ENCODE measurements around the gene VPREB3.

VPREB3 gene, protein sequence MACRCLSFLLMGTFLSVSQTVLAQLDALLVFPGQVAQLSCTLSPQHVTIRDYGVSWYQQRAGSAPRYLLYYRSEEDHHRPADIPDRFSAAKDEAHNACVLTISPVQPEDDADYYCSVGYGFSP

DNA sequence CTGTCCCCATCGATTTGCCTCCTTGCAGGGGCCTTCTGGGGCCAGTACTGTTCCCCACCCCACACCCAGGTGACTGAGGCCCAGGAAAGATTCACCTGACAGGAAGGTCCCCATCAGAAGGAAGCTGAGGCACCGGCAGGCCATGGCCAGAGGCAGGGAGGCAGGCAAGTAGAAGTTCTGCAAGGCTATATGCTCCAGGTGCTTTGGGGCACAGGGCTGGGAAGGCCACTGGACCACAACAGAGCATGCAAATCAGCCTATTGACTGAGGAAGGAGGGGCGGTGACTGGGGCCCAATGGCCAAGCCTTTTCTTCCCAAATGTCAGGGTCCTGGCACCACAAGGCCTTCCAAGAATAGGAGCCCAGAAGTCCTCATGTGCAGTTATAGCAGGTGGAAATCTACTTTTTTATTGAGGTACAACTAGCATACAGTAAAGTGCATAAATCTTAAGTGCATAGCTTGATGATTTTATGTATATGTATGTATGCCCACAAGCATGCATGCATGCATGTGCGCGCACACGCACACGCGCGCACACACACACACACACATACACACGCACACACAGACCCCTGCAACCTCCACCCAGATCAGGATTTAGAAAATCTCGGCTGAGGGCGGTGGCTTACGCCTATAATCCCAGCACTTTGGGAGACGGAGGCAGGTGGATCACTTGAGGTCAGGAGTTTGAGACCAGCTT lies at the start of gene VPREB3:
VPREB3 (minus strand) TSS at position 206 of the 700 bp plus-strand sequence; CDS start at position 144, 62 bp downstream.
- DNase-seq = no peak

DNA sequence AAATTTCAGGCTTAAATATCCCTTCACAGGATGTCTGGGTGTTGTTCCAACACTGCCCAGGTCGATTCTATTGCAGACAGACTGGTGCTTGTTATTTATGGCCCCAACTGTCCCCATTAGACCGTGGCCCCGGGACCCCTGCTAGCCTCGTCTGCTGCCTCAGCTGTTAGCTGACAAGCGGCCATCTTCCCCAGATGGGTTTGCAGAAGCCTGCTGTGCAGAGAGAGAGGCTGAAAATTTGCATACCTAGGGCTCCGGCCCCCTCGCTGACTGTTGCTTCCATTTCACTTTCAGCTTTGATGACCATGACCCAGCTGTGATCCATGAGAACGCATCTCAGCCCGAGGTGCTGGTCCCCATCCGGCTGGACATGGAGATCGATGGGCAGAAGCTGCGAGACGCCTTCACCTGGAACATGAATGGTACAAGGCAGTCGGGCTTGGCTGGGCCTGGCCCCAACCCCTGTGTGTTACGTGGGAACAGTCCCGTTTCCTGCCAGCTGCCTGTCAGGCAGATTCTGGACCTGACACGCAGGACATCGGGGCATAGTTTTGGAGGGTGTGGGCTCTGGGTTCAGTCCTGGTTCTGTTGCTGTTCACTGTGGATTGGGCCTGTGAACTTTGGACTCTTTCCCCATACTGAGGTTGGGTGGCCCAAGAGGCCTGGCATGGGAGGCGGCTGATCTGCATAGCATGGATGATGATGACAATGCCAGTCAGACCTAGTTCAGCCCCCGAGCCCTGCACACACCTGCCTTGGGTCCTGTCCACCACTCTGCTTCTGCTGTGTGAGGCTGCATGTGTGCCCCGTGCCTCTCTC lies 49.0 kb upstream of the VPREB3 start:
- DNase-seq = no peak

- DNase-seq = no peak
These were observed 47.7 kb upstream of the VPREB3 start for GRCh38 chr22:23801886-23802377.

GRCh38 chr22:23801238-23801821 lies 47.1 kb upstream of the VPREB3 start:
- no peak for DNase-seq

DNA sequence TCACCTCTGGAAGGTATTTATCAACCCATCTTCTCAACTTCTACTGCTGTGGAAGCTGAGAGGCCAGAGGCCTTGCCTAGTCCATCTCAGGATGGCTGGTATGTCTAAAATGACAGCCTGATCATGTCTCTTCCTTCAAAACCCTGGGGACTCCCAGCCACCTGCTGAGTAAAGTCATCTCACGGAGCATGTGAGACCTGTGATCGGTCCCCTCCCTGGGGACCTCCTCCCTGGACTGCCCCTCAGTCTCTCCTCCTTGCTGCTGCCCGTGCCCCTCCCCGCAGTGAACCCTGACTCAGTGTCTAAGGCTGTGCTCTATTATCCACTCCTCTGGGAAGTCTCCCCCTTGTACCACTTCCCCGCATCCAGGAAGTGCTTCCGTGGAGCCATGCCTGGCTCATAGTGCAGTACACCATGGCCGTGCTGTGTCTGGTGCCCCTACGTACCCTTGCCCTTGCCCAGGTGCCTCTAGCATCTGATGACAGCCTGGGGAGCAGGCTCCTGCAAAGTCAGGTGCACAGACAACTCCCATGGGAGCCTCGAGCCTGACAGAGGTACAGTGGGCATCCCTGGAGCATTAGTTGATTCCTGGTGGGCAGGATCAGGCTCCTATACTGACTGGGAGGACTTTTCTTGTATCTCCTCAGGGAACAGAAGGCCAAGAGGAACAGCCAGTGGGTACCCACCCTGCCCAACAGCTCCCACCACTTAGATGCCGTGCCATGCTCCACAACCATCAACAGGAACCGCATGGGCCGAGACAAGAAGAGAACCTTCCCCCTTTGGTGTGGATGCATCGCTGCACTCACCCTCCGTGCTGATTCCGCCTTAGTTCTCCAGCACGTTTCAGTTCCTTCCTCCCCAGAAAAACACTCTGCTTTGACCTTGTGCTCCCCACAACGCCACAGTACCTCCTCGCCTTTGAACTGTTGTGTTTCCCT lies 46.3 kb upstream of the VPREB3 start:
- DNase-seq = no peak

DNA sequence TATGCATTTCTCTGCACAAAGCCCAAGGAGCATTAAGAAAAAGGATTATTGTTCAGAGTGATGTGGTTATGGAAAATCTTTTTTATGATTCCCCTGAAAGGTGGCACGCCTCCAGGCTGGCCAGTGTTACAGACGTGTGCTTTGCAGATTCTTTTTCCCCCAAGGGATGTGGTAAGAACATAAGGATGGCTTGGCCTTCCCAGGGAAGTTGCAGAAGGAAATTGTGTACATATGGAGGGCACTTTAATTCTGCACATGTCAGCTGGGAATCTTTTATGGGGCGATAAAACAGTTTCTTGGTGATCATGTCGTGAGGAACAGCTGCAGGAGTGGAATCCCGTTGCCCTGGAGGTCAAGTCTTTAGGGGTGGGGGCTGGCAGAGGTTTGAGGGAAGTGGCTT lies 42.2 kb upstream of the VPREB3 start:
- no peak for DNase-seq

DNA sequence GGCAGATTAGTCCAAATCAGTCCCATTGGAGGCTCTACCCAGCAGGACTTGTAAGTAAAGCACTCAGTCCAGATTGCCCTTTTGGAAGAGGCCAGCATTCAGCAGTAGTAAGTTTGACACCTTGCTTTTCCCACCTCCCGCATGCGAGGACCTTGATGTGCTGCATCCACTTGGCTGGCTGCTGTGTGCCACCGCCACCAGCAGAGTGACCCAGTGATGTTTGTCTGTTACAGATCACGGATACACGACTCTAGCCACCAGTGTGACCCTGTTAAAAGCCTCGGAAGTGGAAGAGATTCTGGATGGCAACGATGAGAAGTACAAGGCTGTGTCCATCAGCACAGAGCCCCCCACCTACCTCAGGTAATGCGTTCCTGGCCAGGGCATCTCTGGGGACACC lies 39.1 kb upstream of the VPREB3 start:
- DNase-seq = no peak

DNA sequence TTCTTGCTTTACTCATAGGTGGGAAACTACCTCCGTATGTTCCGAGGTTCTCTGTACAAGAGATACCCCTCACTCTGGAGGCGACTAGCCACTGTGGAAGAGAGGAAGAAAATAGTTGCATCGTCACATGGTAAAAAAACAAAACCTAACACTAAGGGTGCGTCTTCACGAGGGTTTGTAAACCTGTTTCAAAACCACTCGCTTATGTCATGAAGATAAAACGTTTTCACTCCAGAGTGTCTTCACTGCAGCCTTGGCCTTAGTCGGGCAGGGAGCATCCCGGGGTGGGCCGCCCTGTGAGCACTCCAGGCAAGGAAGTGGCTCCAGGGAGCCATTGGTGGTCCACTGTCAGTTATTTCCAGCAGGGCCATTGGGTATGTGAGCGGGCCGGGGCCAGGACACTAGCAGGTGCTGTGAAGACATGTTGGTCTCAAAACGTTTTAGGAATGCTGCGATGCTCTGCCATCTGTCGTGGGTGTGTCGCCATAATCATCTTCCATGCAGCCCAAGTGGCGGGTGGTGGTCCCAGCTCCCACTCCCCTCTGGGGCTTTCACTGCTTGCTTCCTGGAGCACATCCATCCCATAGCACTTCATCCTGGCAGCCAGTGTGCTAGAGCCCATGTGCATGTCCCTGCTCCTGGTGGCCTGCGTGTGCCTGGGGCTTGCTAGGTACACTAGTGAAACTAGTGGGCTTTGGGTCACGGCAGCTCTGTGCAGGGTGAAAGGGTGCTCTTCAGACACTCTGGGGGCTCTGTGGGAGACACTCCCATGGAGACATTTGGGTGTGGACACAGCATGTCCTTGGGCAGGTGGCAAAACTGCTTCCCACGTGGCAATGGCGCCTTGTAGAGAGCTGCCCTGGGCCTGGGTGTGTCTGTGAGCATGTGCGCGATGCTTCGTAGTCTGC lies 37.8 kb upstream of the VPREB3 start:
- no peak for DNase-seq

DNA sequence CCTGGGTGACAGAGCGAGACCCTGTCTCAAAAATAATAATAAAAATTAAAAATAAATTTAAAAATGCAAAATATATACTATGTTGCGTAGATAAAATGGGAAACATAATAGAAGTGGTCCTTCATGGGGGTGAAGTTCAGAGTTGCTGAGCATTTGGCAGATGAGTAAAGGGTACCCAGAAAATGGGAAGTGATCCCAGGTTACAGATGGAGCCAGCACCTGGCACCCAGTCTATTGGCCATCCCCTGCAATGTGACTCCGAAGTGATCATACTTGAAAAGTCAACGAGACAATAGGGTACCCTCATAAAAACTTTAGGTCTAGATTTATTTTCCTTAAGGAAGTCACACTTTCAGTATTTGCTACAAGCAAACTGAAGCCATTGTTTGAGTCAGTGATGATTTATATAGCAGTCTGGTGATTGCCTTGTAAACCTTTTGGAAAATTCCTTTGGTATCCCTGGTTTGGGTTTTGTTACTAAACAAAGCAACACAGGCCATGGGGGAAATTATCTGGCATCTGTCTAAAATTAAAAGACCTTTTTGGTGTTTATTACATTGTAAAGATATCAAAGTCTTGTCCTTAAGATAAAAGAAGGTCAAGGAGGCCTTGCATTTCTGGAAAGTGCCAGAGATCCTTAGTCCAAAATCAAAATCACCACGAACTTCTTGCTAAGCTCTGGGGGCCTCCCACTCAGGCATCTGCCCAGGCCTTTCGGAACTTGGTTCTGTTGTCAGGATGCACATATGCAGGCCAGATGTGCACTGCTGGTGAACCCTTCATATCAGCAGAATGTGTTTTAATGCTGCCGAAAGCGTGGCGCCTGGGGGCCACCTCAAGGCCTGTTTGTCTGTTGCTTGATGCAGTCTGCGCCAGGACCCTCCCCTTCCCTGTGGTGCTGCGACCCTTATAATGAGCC lies 36.9 kb upstream of the VPREB3 start:
- no peak for DNase-seq

GRCh38 chr22:23789638-23790037 lies 35.4 kb upstream of the VPREB3 start:
- no peak for DNase-seq

DNA sequence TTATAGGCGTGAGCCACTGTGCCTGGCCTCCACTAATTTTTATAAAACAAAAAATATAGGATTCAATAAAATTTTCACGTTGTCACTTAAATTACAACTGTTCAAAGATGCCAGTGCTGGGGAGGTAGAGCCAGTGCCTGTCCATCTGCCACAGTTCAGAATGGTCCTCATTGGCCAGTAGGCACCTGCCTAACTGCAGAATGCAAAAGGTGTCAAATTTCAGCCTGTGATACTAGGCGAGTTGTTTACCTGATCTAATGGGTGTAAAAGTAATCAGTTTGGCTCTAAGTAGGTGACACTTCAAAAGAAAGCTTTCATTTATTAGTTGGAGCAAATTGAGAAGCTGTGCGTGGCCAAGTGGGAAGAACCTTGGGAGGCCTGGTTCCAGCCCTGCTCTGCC lies 34.9 kb upstream of the VPREB3 start:
- no peak for DNase-seq

DNA sequence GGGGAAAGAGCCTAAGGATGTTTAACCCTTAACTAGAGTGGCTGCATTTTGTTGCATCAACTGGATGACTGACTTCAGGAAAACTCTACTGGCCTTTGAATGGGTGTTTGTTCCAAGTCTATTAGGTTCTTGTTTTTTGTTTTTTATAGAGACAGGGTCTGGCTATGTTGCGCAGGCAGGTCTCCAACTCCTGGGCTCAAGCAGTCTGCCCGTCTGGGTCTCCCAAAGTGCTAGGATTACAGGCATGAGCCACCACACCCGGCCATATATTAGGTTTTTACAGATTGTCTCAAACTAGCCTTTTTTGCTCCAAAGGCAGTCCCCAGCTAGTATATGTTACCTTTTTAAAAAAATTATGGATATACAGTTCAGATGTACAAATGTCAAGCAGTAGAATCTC lies 33.7 kb upstream of the VPREB3 start:
- DNase-seq = no peak

DNA sequence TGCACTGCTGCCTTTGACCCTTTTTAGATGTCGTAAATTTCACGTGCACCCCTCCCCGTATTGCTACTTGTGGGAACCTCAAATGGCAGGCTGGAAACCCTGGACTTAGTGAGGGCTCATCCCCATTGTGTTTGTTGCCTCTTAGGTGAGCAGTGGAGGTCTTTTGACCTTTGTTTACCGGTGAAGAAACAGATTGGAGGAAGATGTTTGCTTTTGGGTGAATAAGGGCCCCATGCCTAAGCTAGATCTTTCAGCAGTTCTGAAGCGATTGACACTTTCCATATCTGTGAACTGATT lies 33.3 kb upstream of the VPREB3 start:
- no peak for DNase-seq

- DNase-seq = peak; percentile 81
These were observed 32.8 kb upstream of the VPREB3 start, which contains the start of gene SMARCB1 for GRCh38 chr22:23786752-23787599. Gene SMARCB1, plus strand, starts transcription at chr22:23786966. Its CDS starts 204 bp downstream, at chr22:23787170.

- DNase-seq = no peak
These were observed 32.1 kb upstream of the VPREB3 start for GRCh38 chr22:23786261-23786710.

DNA sequence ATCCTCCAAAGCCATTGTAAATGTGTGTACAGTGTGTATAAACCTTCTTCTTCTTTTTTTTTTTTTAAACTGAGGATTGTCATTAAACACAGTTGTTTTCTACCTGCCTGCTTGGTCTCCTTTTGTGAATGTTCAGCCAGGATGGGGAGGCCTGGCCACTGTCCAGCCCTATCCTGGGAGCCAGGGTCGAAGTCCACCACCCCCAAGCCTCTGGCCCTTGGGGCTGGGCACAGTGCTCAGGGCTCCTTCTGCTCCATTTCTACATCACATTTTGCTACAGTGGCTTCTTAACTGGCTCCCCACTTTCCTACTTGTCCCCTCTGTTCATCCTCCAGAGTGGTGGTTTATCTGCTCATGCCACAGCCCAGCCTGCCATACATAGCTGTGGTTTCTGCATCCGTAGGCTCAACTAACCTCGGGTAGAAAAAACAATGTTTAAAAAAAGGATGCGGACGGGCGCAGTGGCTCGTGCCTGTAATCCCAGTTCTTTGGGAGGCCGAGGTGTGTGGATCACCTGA lies 30.0 kb upstream of the VPREB3 start:
- DNase-seq = no peak

- no peak for DNase-seq
These were observed 29.3 kb upstream of the VPREB3 start for GRCh38 chr22:23783265-23784150.

DNA sequence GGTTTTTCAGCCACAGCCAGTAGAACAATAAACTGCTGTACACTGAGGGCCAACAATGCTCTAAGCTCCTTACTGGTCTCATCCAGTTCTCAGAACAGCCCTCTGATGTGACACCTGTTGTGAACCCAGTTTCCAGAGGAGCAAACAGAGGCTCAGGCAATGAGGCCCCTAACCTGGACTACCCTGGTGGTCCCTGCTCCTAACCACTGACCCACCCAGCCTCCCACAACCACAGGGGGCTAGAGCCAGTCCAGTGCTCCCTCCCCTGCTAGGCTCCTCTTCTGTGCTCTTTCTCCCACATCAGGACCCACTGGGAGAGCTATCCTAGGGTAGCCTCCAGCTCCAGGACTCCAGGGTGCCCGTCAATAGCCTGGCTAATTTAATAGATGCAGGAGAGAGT lies 28.5 kb upstream of the VPREB3 start:
- DNase-seq = no peak
